H9 (cell line): ENCODE measurements around the gene IGSF9B. TPM values are rescaled to one million over a fixed set of nuclear protein-coding genes. Genes with fewer than 3 reads are reported as not detected.

ENCODE experiments used
- DNase-seq: peaks from one replicate; pipeline ENCODE4 v3.0.0-alpha.2; 2017
- H2AFZ ChIP-seq: one replicate; pipeline ENCODE4 v1.6.1; 2013; ENCODE audit warnings: mild to moderate bottlenecking, low read length, control low read depth, moderate library complexity
- H2AK5ac ChIP-seq: 2 replicates; pipeline ENCODE4 v1.6.1; 2013; ENCODE audit warnings: low read length, control low read depth, mixed read lengths; ENCODE audit not compliant: insufficient read length
- H2BK120ac ChIP-seq: one replicate; pipeline ENCODE4 v1.6.1; 2013; ENCODE audit warnings: low read depth, mild to moderate bottlenecking, low read length, control low read depth, inconsistent platforms; ENCODE audit not compliant: poor library complexity, severe bottlenecking
- H2BK12ac ChIP-seq: 2 replicates; pipeline ENCODE4 v1.6.1; 2013; ENCODE audit warnings: low read length, control low read depth, mixed read lengths, low read depth; ENCODE audit not compliant: insufficient read length
- H2BK15ac ChIP-seq: 2 replicates; pipeline ENCODE4 v1.6.1; 2013; ENCODE audit warnings: low read depth, low read length, control low read depth
- H2BK20ac ChIP-seq: one replicate; pipeline ENCODE4 v1.6.1; 2013; ENCODE audit warnings: low read depth, mild to moderate bottlenecking, low read length, control low read depth, inconsistent platforms; ENCODE audit not compliant: poor library complexity, severe bottlenecking
- H2BK5ac ChIP-seq: 2 replicates; pipeline ENCODE4 v1.6.1; 2013; ENCODE audit warnings: low read length, control low read depth, mixed read lengths; ENCODE audit not compliant: insufficient read length
- H3K14ac ChIP-seq: 2 replicates; pipeline ENCODE4 v1.6.1; 2013; ENCODE audit warnings: low read length, control low read depth; ENCODE audit not compliant: insufficient read depth
- H3K18ac ChIP-seq: 2 replicates; pipeline ENCODE4 v1.6.1; 2013; ENCODE audit warnings: low read depth, mild to moderate bottlenecking, mixed read lengths, low read length, control low read depth; ENCODE audit not compliant: insufficient read length
- H3K23ac ChIP-seq: 2 replicates; pipeline ENCODE4 v1.6.1; 2013; ENCODE audit warnings: low read length, control low read depth, mixed read lengths, low read depth; ENCODE audit not compliant: insufficient read length
- H3K23me2 ChIP-seq: 2 replicates; pipeline ENCODE4 v1.6.1; 2013; ENCODE audit warnings: low read depth, mild to moderate bottlenecking, mixed read lengths, low read length, control low read depth; ENCODE audit not compliant: insufficient read length, poor library complexity, severe bottlenecking
- H3K27ac ChIP-seq: 2 replicates; pipeline ENCODE4 v1.5.1; 2013; ENCODE audit warnings: low read length, control low read depth, mixed read lengths, low read depth; ENCODE audit not compliant: insufficient read length
- H3K27me3 ChIP-seq: 2 replicates; pipeline ENCODE4 v1.6.1; 2013; ENCODE audit warnings: low read length, control low read depth, inconsistent platforms; ENCODE audit not compliant: insufficient read depth
- H3K4ac ChIP-seq: 2 replicates; pipeline ENCODE4 v1.6.1; 2013; ENCODE audit warnings: low read depth, mild to moderate bottlenecking, control low read depth, inconsistent platforms, low read length, moderate library complexity
- H3K4me1 ChIP-seq: 2 replicates; pipeline ENCODE4 v1.6.1; 2013; ENCODE audit warnings: low read length, control low read depth, inconsistent platforms; ENCODE audit not compliant: insufficient read depth
- H3K4me2 ChIP-seq: 2 replicates; pipeline ENCODE4 v1.6.1; 2013; ENCODE audit warnings: low read length, control low read depth, mixed read lengths; ENCODE audit not compliant: insufficient read length, insufficient read depth
- H3K56ac ChIP-seq: 2 replicates; pipeline ENCODE4 v1.6.1; 2013; ENCODE audit warnings: low read depth, mild to moderate bottlenecking, mixed read lengths, low read length, control low read depth; ENCODE audit not compliant: insufficient read length
- H3K79me1 ChIP-seq: 2 replicates; pipeline ENCODE4 v1.6.1; 2013; ENCODE audit warnings: low read depth, mild to moderate bottlenecking, moderate library complexity, low read length, control low read depth, inconsistent platforms; ENCODE audit not compliant: insufficient read depth, poor library complexity, severe bottlenecking
- H3K79me2 ChIP-seq: 2 replicates; pipeline ENCODE4 v1.6.1; 2013; ENCODE audit warnings: low read length, control low read depth, inconsistent platforms; ENCODE audit not compliant: insufficient read depth
- H3K9ac ChIP-seq: 2 replicates; pipeline ENCODE4 v1.6.1; 2013; ENCODE audit warnings: low read length, control low read depth, mixed read lengths; ENCODE audit not compliant: insufficient read length; ENCODE audit errors: extremely low read depth
- H3K9me3 ChIP-seq: one replicate; pipeline ENCODE4 v1.6.1; 2013; ENCODE audit warnings: low read depth, low read length, inconsistent platforms; ENCODE audit not compliant: control insufficient read depth
- H3T11ph ChIP-seq: one replicate; pipeline ENCODE4 v1.6.1; 2013; ENCODE audit warnings: mild to moderate bottlenecking, low read length, control low read depth, inconsistent platforms
- H4K20me1 ChIP-seq: one replicate; pipeline ENCODE4 v1.6.1; 2013; ENCODE audit not compliant: control insufficient read depth, insufficient read length, insufficient read depth
- H4K5ac ChIP-seq: 2 replicates; pipeline ENCODE4 v1.6.1; 2013; ENCODE audit warnings: low read depth, mild to moderate bottlenecking, mixed read lengths, low read length, control low read depth; ENCODE audit not compliant: insufficient read length
- H4K8ac ChIP-seq: replicated peaks from 2 replicates; pipeline ENCODE4 v1.6.1; 2013; ENCODE audit warnings: low read length, control low read depth, mixed read lengths, low read depth; ENCODE audit not compliant: insufficient read length
- H4K91ac ChIP-seq: 2 replicates; pipeline ENCODE4 v1.6.1; 2013; ENCODE audit warnings: low read depth, mild to moderate bottlenecking, moderate library complexity, mixed read lengths, low read length, control low read depth; ENCODE audit not compliant: insufficient read length
- H3K27ac Mint-ChIP-seq, 3 experiments: 2 replicates in 2 of 3; 3 replicates in 1 of 3; pipeline ENCODE4 v1.8.0; 2020 to 2021; ENCODE audit warnings: mixed read lengths in 3 of 3, mild to moderate bottlenecking in 1 of 3, moderate library complexity in 1 of 3
- H3K27me3 Mint-ChIP-seq: 2 replicates; pipeline ENCODE4 v1.8.0; 2021; ENCODE audit warnings: low read depth, mild to moderate bottlenecking, moderate library complexity, mixed read lengths
- H3K36me3 Mint-ChIP-seq, 3 experiments: 2 replicates in 2 of 3; 3 replicates in 1 of 3; pipeline ENCODE4 v1.8.0; 2020 to 2021; ENCODE audit warnings: low read depth in 3 of 3, mixed read lengths in 3 of 3; ENCODE audit not compliant: insufficient read depth in 1 of 3
- H3K4me1 Mint-ChIP-seq, 2 experiments: 2 replicates each; pipeline ENCODE4 v1.8.0; 2020; ENCODE audit warnings: mixed read lengths in 2 of 2
- H3K4me3 Mint-ChIP-seq, 2 experiments: 2 replicates in 1 of 2; 3 replicates in 1 of 2; pipeline ENCODE4 v1.8.0; 2020 to 2021; ENCODE audit warnings: mild to moderate bottlenecking in 2 of 2, mixed read lengths in 2 of 2, moderate library complexity in 1 of 2
- H3K9me3 Mint-ChIP-seq, 2 experiments: 2 replicates in 1 of 2; 3 replicates in 1 of 2; pipeline ENCODE4 v1.8.0; 2020; ENCODE audit warnings: mild to moderate bottlenecking in 2 of 2, mixed read lengths in 2 of 2, moderate library complexity in 1 of 2
- CTCF ChIP-seq: fragments of 200-600 bp; sonication (generic); conservative IDR thresholded peaks from 3 replicates; pipeline ENCODE4 v1.8.0; 2021; ENCODE audit warnings: antibody characterized with exemption, mild to moderate bottlenecking
- WGBS: extraction: QIAGEN DNeasy Blood & Tissue Kit; methylation state at CpG from one replicate; pipeline ENCODE4 v1.1.7; 2013; ENCODE audit warnings: missing lambda C conversion rate, low lambda C conversion rate, mixed read lengths; ENCODE audit not compliant: insufficient read length; ENCODE audit errors: extremely low coverage; 5-methylcytosine and 5-hydroxymethylcytosine counted together
- total RNA-seq: library from RNA; stranded (reverse); gene quantifications from 2 replicates; pipeline ENCODE4 v1.2.1, GENCODE V29; 2021

Gene IGSF9B
- total RNA-seq, 1 experiment from 2014 or later: 25.7 TPM

DNA sequence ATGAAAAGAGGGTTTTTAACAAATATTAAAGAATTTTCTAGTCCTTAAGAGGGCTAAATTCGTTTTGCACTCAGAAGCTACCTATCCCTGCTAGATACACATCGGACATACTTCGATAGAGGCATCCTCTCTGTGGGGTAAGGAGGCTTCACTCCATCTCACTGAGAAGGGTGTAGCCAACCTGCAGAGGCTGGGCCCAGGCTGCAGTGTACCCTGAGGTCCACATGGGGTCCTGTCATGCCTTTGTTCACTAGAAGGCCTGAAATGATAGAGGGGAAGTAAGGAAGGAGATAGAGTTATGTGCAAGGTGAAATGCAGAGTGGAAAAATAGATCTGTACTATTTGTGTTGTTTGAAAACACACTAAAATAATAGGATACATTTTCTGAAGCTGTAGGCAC is 45.6 kb downstream of the IGSF9B start:
- H3K23ac ChIP-seq: no peak overlapping the region
- no CpG with 5 or more reads among the region's 3 CpGs for WGBS
- no peak overlapping the region for H2BK20ac ChIP-seq
- H2BK5ac ChIP-seq: no peak overlapping the region
- H3K9me3 Mint-ChIP-seq: no peaks in the 10 kb centered on the region
- 0 out of 4 replicates have a peak, but pooled peaks cover 0 to 2% of the 10 kb centered on the region in 2 experiments for H3K4me1 Mint-ChIP-seq
- H3K23me2 ChIP-seq: no peaks in the 10 kb centered on the region
- no peak overlapping the region for H2AFZ ChIP-seq
- no peak overlapping the region for H3K4me3 Mint-ChIP-seq
- H4K20me1 ChIP-seq: no peaks in the 10 kb centered on the region
- H3K27me3 ChIP-seq: no peaks in the 10 kb centered on the region
- H3K79me2 ChIP-seq: no peaks in the 10 kb centered on the region
- DNase-seq: no peak
- H3K56ac ChIP-seq: no peak overlapping the region
- no peak overlapping the region for H2AK5ac ChIP-seq
- H2BK12ac ChIP-seq: no peak overlapping the region
- no peak overlapping the region for H4K8ac ChIP-seq
- H4K91ac ChIP-seq: no peak overlapping the region
- H3T11ph ChIP-seq: no peak overlapping the region
- no peak overlapping the region for H3K27ac ChIP-seq
- TF ChIP-seq CTCF: peak; percentile 48
- H4K5ac ChIP-seq: no peak overlapping the region
- no peak overlapping the region for H3K9ac ChIP-seq
- no peak overlapping the region for H3K27ac Mint-ChIP-seq
- H3K27me3 Mint-ChIP-seq: no peaks in the 10 kb centered on the region
- H3K36me3 Mint-ChIP-seq: peaks cover 27 to 64% (median 48%) of the 10 kb centered on the region in 3 experiments; a peak in 6 of 7 replicates
- no peaks in the 10 kb centered on the region for H3K79me1 ChIP-seq
- H3K4me1 ChIP-seq: no peaks in the 10 kb centered on the region
- no peak overlapping the region for H3K4me2 ChIP-seq
- H3K9me3 ChIP-seq: no peaks in the 10 kb centered on the region
- H3K14ac ChIP-seq: no peak overlapping the region
- no peak overlapping the region for H3K4ac ChIP-seq
- H3K18ac ChIP-seq: no peak overlapping the region
- H2BK120ac ChIP-seq: no peak overlapping the region
- no peak overlapping the region for H2BK15ac ChIP-seq
